Nephron progenitor cell (in vitro differentiated cells): Measurements from ENCODE around the gene LMCD1.

Experiments
- DNase-seq: peaks from one replicate; pipeline ENCODE4 v3.0.0; 2021
- H3K27ac Mint-ChIP-seq: 2 replicates; pipeline ENCODE4 v1.8.0; 2021; ENCODE audit warnings: mild to moderate bottlenecking, moderate library complexity, mixed read lengths
- H3K27me3 Mint-ChIP-seq: 2 replicates; pipeline ENCODE4 v1.8.0; 2021; ENCODE audit warnings: mild to moderate bottlenecking, low read depth, mixed read lengths; ENCODE audit not compliant: poor library complexity
- H3K36me3 Mint-ChIP-seq: 2 replicates; pipeline ENCODE4 v1.8.0; 2021; ENCODE audit warnings: low read depth, mixed read lengths
- H3K4me1 Mint-ChIP-seq: 2 replicates; pipeline ENCODE4 v1.8.0; 2021; ENCODE audit warnings: mixed read lengths
- H3K4me3 Mint-ChIP-seq: 2 replicates; pipeline ENCODE4 v1.8.0; 2021; ENCODE audit warnings: mild to moderate bottlenecking, moderate library complexity, mixed read lengths
- H3K9me3 Mint-ChIP-seq: 2 replicates; pipeline ENCODE4 v1.8.0; 2021; ENCODE audit warnings: mild to moderate bottlenecking, moderate library complexity, mixed read lengths
- TF ChIP-seq, protein P1 (sequence below): fragments of 200-600 bp; sonication (generic); IDR thresholded peaks from 2 replicates; pipeline ENCODE4 v1.5.0; 2021; ENCODE audit warnings: antibody characterized with exemption

The LMCD1 gene

DNA sequence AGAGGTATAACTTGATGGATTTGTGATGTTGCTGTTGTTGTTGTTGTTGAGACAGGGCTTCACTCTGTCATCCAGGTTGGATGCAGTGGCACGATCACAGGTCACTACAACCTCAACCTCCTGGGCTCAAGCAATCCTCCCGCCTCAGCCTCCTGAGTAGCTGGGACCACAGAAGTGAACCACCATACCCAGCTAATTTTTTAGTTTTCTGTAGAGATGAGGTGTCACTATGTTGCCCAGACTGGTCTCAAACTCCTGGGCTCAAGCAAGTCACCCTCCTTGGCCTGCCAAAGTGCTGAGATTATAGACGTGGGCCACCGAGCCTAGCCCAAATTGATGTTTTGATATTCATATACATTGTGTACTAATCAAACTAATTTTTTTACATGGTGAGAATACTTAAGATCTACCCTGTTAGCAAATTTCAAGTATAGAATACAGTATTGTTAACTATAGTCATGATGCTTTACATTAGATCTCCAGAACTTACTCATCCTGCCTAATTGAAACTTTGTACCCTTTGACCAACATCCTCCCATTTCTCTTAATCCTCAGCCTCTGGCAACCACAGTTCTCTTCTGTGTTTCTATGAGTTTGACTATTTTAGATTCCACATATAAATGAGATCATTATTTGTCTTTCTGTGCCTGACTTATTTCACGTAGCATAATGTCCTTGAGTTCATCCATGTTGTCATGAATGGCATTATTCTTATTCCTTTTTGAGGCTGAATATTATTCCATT is 23.2 kb downstream of the LMCD1 start:
- Mint-ChIP-seq H3K36me3 (peaks cover 7% of the 10 kb centered on the region), H3K4me1 (peaks cover 53% of the 10 kb centered on the region), H3K27ac (no peak overlapping the region), H3K9me3 (no peaks in the 10 kb centered on the region), H3K27me3 (peaks cover 6% of the 10 kb centered on the region), H3K4me3 (no peak overlapping the region)
- no peak for DNase-seq
- TF ChIP-seq, protein P1, sequence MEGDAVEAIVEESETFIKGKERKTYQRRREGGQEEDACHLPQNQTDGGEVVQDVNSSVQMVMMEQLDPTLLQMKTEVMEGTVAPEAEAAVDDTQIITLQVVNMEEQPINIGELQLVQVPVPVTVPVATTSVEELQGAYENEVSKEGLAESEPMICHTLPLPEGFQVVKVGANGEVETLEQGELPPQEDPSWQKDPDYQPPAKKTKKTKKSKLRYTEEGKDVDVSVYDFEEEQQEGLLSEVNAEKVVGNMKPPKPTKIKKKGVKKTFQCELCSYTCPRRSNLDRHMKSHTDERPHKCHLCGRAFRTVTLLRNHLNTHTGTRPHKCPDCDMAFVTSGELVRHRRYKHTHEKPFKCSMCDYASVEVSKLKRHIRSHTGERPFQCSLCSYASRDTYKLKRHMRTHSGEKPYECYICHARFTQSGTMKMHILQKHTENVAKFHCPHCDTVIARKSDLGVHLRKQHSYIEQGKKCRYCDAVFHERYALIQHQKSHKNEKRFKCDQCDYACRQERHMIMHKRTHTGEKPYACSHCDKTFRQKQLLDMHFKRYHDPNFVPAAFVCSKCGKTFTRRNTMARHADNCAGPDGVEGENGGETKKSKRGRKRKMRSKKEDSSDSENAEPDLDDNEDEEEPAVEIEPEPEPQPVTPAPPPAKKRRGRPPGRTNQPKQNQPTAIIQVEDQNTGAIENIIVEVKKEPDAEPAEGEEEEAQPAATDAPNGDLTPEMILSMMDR: no peak

DNA sequence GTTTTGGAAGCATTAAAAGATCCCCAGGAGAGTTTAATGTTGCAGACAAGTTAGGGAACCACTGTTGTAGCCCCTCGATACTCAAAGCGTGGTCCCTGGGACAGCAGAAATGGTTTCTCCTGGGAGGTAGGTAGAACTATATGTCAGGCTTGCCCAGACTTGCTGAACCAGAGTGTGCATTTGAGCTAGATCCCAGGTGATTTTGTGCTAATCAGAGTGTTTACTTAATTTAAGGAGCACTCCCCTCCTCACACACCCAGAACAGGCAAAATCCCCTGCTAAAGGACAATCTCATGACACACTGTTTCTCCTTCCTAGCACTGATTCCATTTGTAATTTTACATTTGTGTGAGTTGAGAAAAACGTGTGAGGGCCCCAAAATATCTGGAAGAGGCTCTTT is 24.3 kb downstream of the LMCD1 start:
- TF ChIP-seq, protein P1: no peak
- Mint-ChIP-seq H3K9me3 (no peaks in the 10 kb centered on the region), H3K27ac (peak overlapping the region; percentile 46), H3K36me3 (peaks cover 7% of the 10 kb centered on the region), H3K27me3 (peaks cover 6% of the 10 kb centered on the region), H3K4me1 (peaks cover 53% of the 10 kb centered on the region), H3K4me3 (no peak overlapping the region)
- no peak for DNase-seq

DNA sequence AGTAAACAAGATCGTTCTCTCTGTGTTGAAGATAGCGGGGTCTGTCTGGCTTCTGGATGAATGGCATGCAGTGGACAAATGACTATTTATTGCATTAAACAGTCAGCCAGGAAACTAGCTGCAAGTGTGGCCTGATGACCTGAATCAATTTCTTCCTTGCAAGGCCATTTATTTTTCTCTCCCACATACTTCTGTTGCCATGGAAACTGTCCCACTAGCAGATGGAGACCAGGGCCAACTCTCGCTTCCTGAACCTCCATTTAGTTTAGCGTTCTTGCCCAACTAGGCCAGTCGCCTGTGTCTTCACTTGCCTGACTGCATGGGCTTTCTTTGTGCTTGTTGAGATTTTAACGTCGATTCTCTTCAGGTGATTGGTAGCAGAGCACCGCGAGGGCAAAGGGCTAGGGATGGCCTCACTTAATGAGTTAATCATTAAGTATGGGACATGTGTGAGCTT is 27.6 kb downstream of the LMCD1 start:
- H3K9me3 Mint-ChIP-seq: no peaks in the 10 kb centered on the region
- H3K27ac Mint-ChIP-seq: peak overlapping the region; percentile 91
- no peak for DNase-seq
- H3K36me3 Mint-ChIP-seq: no peaks in the 10 kb centered on the region
- peaks cover 41% of the 10 kb centered on the region for H3K4me1 Mint-ChIP-seq
- TF ChIP-seq, protein P1: no peak
- no peak overlapping the region for H3K4me3 Mint-ChIP-seq
- H3K27me3 Mint-ChIP-seq: no peaks in the 10 kb centered on the region

GRCh38 chr3:8529738-8530525 is 28.3 kb downstream of the LMCD1 start:
- Mint-ChIP-seq H3K9me3 (no peaks in the 10 kb centered on the region), H3K27me3 (no peaks in the 10 kb centered on the region), H3K4me3 (no peak overlapping the region), H3K27ac (no peak overlapping the region), H3K4me1 (peaks cover 47% of the 10 kb centered on the region), H3K36me3 (no peaks in the 10 kb centered on the region)
- DNase-seq: no peak
- TF ChIP-seq, protein P1: no peak

DNA sequence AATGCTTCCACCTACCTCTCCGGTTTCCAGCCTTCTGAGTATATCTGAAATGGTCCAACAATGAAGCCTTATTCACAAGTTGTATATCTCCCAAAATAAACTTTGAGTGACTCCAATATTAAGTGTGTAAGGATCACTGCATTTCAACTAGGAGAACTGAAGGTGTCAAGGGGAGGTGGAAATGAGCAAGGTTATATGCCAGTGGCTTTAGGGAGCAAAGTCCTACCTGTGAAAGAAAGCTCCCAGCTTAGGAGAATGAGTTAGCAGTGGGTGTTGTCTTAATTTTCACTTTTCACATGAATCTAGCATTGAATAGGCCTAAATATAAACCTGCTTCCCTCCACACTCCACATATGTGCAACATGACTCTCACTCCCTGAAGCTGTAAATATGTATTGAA is 29.0 kb downstream of the LMCD1 start:
- H3K36me3 Mint-ChIP-seq: no peaks in the 10 kb centered on the region
- no peak overlapping the region for H3K4me3 Mint-ChIP-seq
- peaks cover 54% of the 10 kb centered on the region for H3K4me1 Mint-ChIP-seq
- DNase-seq: no peak
- no peaks in the 10 kb centered on the region for H3K9me3 Mint-ChIP-seq
- no peak overlapping the region for H3K27ac Mint-ChIP-seq
- TF ChIP-seq, protein P1: no peak
- no peaks in the 10 kb centered on the region for H3K27me3 Mint-ChIP-seq
